ENCODE data around the gene MESP2.

MESP2 gene

DNA sequence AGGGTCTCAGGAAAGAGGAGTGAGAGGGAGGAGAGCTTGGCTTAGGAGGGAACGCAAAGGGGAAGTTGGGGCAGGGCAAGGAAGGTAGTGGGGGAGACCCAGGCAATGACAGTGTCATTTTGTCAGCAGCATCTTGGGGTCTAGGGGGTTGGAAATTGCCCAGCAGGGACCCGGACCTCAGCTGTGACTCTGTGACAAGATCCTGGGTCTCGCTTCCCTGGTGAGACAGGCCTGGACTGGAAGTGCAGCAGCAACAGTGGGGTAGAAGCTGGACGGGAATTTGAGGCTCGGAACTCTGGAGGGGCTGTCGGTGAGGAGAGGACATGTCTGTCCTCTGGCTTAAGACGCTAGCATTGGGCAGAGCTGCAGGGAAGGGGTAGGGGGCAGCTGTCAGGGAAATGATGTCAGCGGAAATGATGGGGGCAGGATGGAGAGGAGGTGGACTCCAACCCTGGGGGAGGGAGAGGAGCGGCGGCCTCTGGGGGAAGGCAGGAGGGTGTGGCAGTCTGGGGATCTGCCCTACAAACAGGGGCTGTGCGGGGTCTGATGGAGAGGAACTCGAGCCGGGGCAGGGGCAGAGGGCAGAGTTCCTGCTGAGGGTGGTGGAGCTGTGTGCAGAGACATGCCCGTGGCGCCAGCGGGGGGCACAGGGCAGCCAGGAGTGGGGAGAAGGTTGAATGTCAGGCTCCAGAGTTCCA is 26.2 kb downstream of the MESP2 start:
- no peak overlapping the region for H3K4me2 ChIP-seq (ENCODE audit: low read depth, low read length, poor library complexity, severe bottlenecking)
- H3K4me3 ChIP-seq (ENCODE audit: low read length, poor library complexity, severe bottlenecking): no peak overlapping the region
- H4K20me1 ChIP-seq (ENCODE audit: insufficient read depth, low read length, poor library complexity, severe bottlenecking): no peaks in the 10 kb centered on the region
- no peaks in the 10 kb centered on the region for H3K4me1 ChIP-seq (ENCODE audit: insufficient read depth, low read length, poor library complexity, severe bottlenecking)
- no peaks in the 10 kb centered on the region for H3K27me3 ChIP-seq (ENCODE audit: insufficient read depth, low read length, poor library complexity, severe bottlenecking)
- H3K9ac ChIP-seq (ENCODE audit: low read depth, low read length, poor library complexity, severe bottlenecking): no peak overlapping the region
- H3F3A ChIP-seq (ENCODE audit: low read depth): no peaks in the 10 kb centered on the region
- H3K9me3 ChIP-seq (ENCODE audit: insufficient read depth, low read depth, low read length): no peaks in the 10 kb centered on the region
- H3K79me2 ChIP-seq (ENCODE audit: insufficient read depth, low read length): no peaks in the 10 kb centered on the region
- TF ChIP-seq EZH2phosphoT487 (IDR thresholded peaks at IDR 0.05; ENCODE audit: borderline replicate concordance): no peak
- TF ChIP-seq, protein P1, sequence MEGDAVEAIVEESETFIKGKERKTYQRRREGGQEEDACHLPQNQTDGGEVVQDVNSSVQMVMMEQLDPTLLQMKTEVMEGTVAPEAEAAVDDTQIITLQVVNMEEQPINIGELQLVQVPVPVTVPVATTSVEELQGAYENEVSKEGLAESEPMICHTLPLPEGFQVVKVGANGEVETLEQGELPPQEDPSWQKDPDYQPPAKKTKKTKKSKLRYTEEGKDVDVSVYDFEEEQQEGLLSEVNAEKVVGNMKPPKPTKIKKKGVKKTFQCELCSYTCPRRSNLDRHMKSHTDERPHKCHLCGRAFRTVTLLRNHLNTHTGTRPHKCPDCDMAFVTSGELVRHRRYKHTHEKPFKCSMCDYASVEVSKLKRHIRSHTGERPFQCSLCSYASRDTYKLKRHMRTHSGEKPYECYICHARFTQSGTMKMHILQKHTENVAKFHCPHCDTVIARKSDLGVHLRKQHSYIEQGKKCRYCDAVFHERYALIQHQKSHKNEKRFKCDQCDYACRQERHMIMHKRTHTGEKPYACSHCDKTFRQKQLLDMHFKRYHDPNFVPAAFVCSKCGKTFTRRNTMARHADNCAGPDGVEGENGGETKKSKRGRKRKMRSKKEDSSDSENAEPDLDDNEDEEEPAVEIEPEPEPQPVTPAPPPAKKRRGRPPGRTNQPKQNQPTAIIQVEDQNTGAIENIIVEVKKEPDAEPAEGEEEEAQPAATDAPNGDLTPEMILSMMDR (conservative IDR thresholded peaks at IDR 0.05; ENCODE audit: low read length): no peak
- no peaks in the 10 kb centered on the region for H3K36me3 ChIP-seq (ENCODE audit: insufficient read depth, low read length)
- H3K9me2 ChIP-seq (replicated peaks; ENCODE audit: low read depth, low read length): no peaks in the 10 kb centered on the region
- H2AFZ ChIP-seq (ENCODE audit: low read length): 0 out of 2 replicates have a peak overlapping the region, but pooled peaks have one; percentile 19

DNA sequence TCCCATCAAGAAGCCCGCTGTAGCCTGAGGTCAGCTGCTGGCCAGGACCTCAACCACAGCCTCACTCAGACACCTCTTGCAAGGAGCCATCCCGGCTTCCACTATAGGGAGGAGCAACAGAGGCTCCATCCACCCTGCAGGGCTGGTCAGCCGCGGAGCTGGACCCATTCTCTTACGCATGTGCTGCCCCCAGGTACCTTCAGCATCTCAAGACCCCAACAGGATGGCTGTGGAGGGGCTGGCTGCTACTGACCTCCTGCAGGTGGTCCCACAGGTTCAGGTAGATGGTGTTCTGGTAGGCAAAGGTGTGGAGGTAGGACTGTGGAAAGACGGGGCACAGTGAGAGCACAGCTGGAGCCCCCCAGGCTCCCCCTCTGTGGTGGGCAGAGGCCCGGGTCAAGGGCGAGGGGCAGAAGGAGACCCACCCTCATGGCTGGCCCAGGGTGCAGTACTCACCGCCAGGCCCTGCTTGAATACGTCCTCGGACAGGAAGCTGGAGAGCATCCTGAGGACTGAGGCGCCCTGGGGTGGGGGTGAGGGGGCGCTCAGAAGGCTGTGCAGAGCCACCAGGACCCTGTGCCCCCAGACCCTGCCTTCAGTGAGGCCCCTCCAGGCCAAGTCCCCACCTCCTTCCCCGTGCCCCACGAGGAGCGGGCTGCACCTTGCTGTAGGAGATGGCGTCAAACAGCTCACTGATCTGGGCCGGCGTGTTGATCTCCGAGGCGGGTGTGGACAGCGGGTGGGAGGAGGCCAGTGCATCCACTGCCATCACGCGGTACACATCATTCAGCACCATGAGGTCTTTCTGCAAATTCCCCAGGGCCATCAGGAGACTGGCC is 27.1 kb downstream of the MESP2 start:
- Histone ChIP-seq H3K9me2 (replicated peaks; ENCODE audit: low read depth, low read length) (no peaks in the 10 kb centered on the region), H3F3A (ENCODE audit: low read depth) (no peaks in the 10 kb centered on the region), H2AFZ (ENCODE audit: low read length) (0 out of 2 replicates have a peak overlapping the region, but pooled peaks have one; percentile 19), H3K36me3 (ENCODE audit: insufficient read depth, low read length) (no peaks in the 10 kb centered on the region), H3K4me1 (ENCODE audit: insufficient read depth, low read length, poor library complexity, severe bottlenecking) (no peaks in the 10 kb centered on the region), H3K4me3 (ENCODE audit: low read length, poor library complexity, severe bottlenecking) (no peak overlapping the region), H3K27me3 (ENCODE audit: insufficient read depth, low read length, poor library complexity, severe bottlenecking) (no peaks in the 10 kb centered on the region), H3K9me3 (ENCODE audit: insufficient read depth, low read depth, low read length) (no peaks in the 10 kb centered on the region), H3K9ac (ENCODE audit: low read depth, low read length, poor library complexity, severe bottlenecking) (no peak overlapping the region), H3K4me2 (ENCODE audit: low read depth, low read length, poor library complexity, severe bottlenecking) (no peak overlapping the region), H3K79me2 (ENCODE audit: insufficient read depth, low read length) (no peaks in the 10 kb centered on the region), H4K20me1 (ENCODE audit: insufficient read depth, low read length, poor library complexity, severe bottlenecking) (no peaks in the 10 kb centered on the region)
- TF ChIP-seq, protein P1 (conservative IDR thresholded peaks at IDR 0.05; ENCODE audit: low read length): no peak
- no peak for TF ChIP-seq EZH2phosphoT487 (IDR thresholded peaks at IDR 0.05; ENCODE audit: borderline replicate concordance)

DNA sequence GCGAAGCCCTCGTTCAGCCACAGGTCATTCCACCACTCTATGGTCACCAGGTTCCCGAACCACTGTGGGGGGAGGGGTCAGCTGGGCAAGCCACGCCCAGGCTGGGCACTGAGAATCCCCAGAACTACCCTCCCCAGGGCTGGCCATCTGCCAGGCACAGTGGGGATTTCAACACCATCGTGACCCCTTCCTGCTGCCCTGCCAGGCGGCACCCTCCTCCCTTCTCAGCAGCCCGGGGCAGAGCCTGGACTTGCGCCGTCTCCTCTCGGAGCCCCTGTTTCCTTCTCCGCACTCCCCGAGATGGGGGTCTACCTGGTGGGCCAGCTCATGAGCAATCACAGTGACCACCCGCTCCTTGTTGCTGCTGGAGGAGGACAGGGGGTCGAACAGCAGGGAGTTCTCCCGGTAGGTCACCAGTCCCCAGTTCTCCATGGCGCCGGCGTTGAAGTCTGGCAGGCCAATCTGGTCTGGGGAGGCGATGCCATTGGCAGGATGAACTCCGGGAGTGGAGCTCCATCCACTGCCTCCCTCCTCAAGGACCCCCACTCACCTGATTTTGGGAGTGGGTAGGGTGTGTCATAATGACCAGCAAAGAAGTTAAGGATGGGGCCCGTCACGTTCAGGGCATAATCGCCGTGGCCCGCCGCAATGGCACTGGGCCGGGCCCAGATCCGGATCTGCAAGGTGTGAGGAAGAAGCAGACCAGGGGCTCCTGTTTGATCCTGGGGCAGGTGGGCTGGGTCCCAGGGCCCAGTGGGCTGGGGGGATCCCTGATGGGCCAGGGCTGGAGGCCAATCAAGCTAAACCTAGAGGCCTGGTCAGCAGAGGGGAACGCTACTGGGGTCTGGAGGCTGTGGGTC is 28.0 kb downstream of the MESP2 start:
- Histone ChIP-seq H3K79me2 (ENCODE audit: insufficient read depth, low read length) (no peaks in the 10 kb centered on the region), H4K20me1 (ENCODE audit: insufficient read depth, low read length, poor library complexity, severe bottlenecking) (no peaks in the 10 kb centered on the region), H3K4me3 (ENCODE audit: low read length, poor library complexity, severe bottlenecking) (no peak overlapping the region), H3K36me3 (ENCODE audit: insufficient read depth, low read length) (no peaks in the 10 kb centered on the region), H2AFZ (ENCODE audit: low read length) (no peak overlapping the region), H3K9me2 (replicated peaks; ENCODE audit: low read depth, low read length) (no peaks in the 10 kb centered on the region), H3K4me2 (ENCODE audit: low read depth, low read length, poor library complexity, severe bottlenecking) (no peak overlapping the region), H3K27me3 (ENCODE audit: insufficient read depth, low read length, poor library complexity, severe bottlenecking) (no peaks in the 10 kb centered on the region), H3F3A (ENCODE audit: low read depth) (no peaks in the 10 kb centered on the region), H3K9ac (ENCODE audit: low read depth, low read length, poor library complexity, severe bottlenecking) (no peak overlapping the region), H3K4me1 (ENCODE audit: insufficient read depth, low read length, poor library complexity, severe bottlenecking) (no peaks in the 10 kb centered on the region), H3K9me3 (ENCODE audit: insufficient read depth, low read depth, low read length) (no peaks in the 10 kb centered on the region)
- TF ChIP-seq, protein P1 (conservative IDR thresholded peaks at IDR 0.05; ENCODE audit: low read length): no peak
- TF ChIP-seq EZH2phosphoT487 (IDR thresholded peaks at IDR 0.05; ENCODE audit: borderline replicate concordance): no peak
